ENCODE data around the gene GPR42. TPM values are rescaled to one million over a fixed set of nuclear protein-coding genes. Genes with fewer than 3 reads are reported as not detected.

The GPR42 gene
- not detected in 2 replicates for total RNA-seq (2014; rRNA removed; shearing (Covaris generic); ENCODE audit: low replicate concordance)

DNA sequence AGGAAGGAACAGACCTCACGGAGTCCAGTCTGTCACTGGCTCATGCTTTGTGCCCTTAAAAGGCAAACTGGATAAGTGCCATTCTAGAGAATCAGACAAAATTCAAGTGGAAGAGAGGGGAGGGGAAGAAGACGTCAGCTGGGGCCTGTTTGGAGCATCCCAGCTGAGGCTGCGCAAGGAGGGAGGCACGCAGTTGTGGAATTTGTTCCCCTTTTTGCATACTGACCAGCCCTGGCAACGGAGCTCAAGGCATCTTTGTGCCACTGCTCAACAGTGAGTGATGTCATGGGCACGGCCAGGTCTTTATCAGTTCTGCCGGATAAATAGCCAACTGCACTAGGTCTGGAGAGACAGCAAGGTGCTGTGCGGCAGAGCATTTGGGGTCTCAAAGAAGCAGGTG is at the start of gene GPR42:
GPR42 (plus strand) TSS at position 347 of the 400 bp plus-strand sequence. CDS start 292 bp downstream, outside the sequence.
- H3K4me3 ChIP-seq: no peak within 1 kb of the TSS
- no peaks in the 10 kb centered on the region for H3K36me3 ChIP-seq
- no peaks in the 10 kb centered on the region for H3K9me3 ChIP-seq
- peaks cover 23% of the 10 kb centered on the region for H3K27me3 ChIP-seq
- DNase-seq: no peak

GRCh38 chr19:35321291-35321690 is 49.6 kb upstream of the GPR42 start:
- Histone ChIP-seq H3K4me3 (no peak overlapping the region), H3K27me3 (peaks cover 6% of the 10 kb centered on the region; the same call in 1 of the 2 replicates), H3K36me3 (no peaks in the 10 kb centered on the region), H3K9me3 (no peaks in the 10 kb centered on the region)
- no peak for DNase-seq

- no peaks in the 10 kb centered on the region for H3K36me3 ChIP-seq
- H3K4me3 ChIP-seq: no peak overlapping the region
- no peaks in the 10 kb centered on the region for H3K9me3 ChIP-seq
- H3K27me3 ChIP-seq: peaks cover 10% of the 10 kb centered on the region
- no peak for DNase-seq
Observed at GRCh38 chr19:35322014-35322413, 48.9 kb upstream of the GPR42 start.

GRCh38 chr19:35327642-35328041 is 43.2 kb upstream of the GPR42 start:
- Histone ChIP-seq H3K9me3 (no peaks in the 10 kb centered on the region), H3K36me3 (no peaks in the 10 kb centered on the region), H3K4me3 (no peak overlapping the region), H3K27me3 (peaks cover 7% of the 10 kb centered on the region)
- DNase-seq: no peak

GRCh38 chr19:35328851-35329285 is 42.0 kb upstream of the GPR42 start, which contains the start of gene CD22:
Gene CD22 (plus strand): TSS chr19:35329187. CDS start chr19:35332041, 2,854 bp downstream.
- Histone ChIP-seq H3K27me3 (peaks cover 7% of the 10 kb centered on the region), H3K4me3 (no peak within 1 kb of the TSS)

GRCh38 chr19:35329323-35329722 is 41.5 kb upstream of the GPR42 start:
- peaks cover 4% of the 10 kb centered on the region for H3K27me3 ChIP-seq
- no peak for DNase-seq
- no peak overlapping the region for H3K4me3 ChIP-seq
- no peaks in the 10 kb centered on the region for H3K36me3 ChIP-seq
- no peaks in the 10 kb centered on the region for H3K9me3 ChIP-seq

More at GRCh38 chr19:35328851-35329285, 42.0 kb upstream of the GPR42 start, which contains the start of gene CD22:
- no peaks in the 10 kb centered on the region for H3K36me3 ChIP-seq
- H3K9me3 ChIP-seq: no peaks in the 10 kb centered on the region
- DNase-seq: no peak

GRCh38 chr19:35330475-35330874 is 40.4 kb upstream of the GPR42 start:
- Histone ChIP-seq H3K9me3 (no peaks in the 10 kb centered on the region), H3K27me3 (peaks cover 3% of the 10 kb centered on the region), H3K4me3 (no peak overlapping the region), H3K36me3 (no peaks in the 10 kb centered on the region)
- no peak for DNase-seq

GRCh38 chr19:35331551-35332214 is 39.2 kb upstream of the GPR42 start:
- Histone ChIP-seq H3K9me3 (no peaks in the 10 kb centered on the region), H3K36me3 (no peaks in the 10 kb centered on the region), H3K4me3 (no peak overlapping the region), H3K27me3 (no peaks in the 10 kb centered on the region; the same call in none of the 2 replicates)
- DNase-seq: no peak

- H3K27me3 ChIP-seq: no peaks in the 10 kb centered on the region; the same call in 1 of the 2 replicates
- no peaks in the 10 kb centered on the region for H3K9me3 ChIP-seq
- no peak for DNase-seq
- no peaks in the 10 kb centered on the region for H3K36me3 ChIP-seq
- no peak overlapping the region for H3K4me3 ChIP-seq
Observed at GRCh38 chr19:35332817-35333216, 38.1 kb upstream of the GPR42 start.

- no peaks in the 10 kb centered on the region; the same call in 1 of the 2 replicates for H3K27me3 ChIP-seq
- no peak overlapping the region for H3K4me3 ChIP-seq
- H3K36me3 ChIP-seq: no peaks in the 10 kb centered on the region
- no peaks in the 10 kb centered on the region for H3K9me3 ChIP-seq
- DNase-seq: no peak
Observed at GRCh38 chr19:35334144-35334753, 36.6 kb upstream of the GPR42 start.

GRCh38 chr19:35336166-35336955 is 34.5 kb upstream of the GPR42 start:
- no peak for DNase-seq
- Histone ChIP-seq H3K4me3 (no peak overlapping the region), H3K9me3 (no peaks in the 10 kb centered on the region), H3K27me3 (no peaks in the 10 kb centered on the region), H3K36me3 (no peaks in the 10 kb centered on the region)

GRCh38 chr19:35337097-35337983 is 33.5 kb upstream of the GPR42 start:
- Histone ChIP-seq H3K9me3 (no peaks in the 10 kb centered on the region), H3K36me3 (no peaks in the 10 kb centered on the region), H3K4me3 (no peak overlapping the region), H3K27me3 (no peaks in the 10 kb centered on the region)
- DNase-seq: no peak

GRCh38 chr19:35337984-35338296 is 32.9 kb upstream of the GPR42 start:
- Histone ChIP-seq H3K36me3 (no peaks in the 10 kb centered on the region), H3K27me3 (no peaks in the 10 kb centered on the region), H3K9me3 (no peaks in the 10 kb centered on the region), H3K4me3 (no peak overlapping the region)
- no peak for DNase-seq

DNA sequence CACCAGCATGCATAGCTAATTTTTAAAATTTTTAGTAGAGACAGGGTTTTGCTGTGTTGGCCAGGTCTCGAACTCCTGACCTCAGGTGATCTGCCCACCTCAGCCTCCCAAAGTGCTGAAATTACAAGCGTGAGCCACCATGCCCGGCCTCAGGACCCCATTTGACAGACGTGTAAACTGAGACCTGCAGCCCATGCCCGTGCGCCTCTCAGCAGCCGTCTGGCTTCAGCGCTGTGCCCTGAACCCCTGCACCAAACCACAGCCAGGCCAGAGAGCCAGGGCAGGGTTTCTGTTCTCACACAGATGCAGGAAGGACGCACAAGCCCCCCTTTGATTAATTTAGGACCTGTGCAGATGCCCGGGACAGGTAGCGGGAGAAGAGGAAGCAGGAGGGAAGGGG is 30.4 kb upstream of the GPR42 start:
- Histone ChIP-seq H3K9me3 (no peaks in the 10 kb centered on the region), H3K4me3 (no peak overlapping the region), H3K27me3 (peaks cover 3% of the 10 kb centered on the region; the same call in 1 of the 2 replicates), H3K36me3 (no peaks in the 10 kb centered on the region)
- no peak for DNase-seq

DNA sequence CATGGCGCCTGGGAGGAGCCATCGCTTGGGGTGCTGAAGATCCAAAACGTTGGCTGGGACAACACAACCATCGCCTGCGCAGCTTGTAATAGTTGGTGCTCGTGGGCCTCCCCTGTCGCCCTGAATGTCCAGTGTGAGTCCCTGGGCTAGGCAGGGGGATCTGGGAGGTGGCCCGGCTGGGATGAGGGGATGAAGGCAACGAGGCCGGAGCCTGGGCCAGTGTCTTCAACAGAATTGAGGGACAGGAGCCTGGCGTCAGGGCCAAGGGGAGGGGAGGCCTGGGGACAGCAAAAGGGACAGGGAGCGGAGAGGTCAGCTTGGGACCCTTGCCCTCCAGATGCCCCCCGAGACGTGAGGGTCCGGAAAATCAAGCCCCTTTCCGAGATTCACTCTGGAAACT is 29.9 kb upstream of the GPR42 start:
- Histone ChIP-seq H3K4me3 (no peak overlapping the region), H3K9me3 (no peaks in the 10 kb centered on the region), H3K27me3 (peaks cover 8% of the 10 kb centered on the region; the same call in 1 of the 2 replicates), H3K36me3 (no peaks in the 10 kb centered on the region)
- DNase-seq: no peak

GRCh38 chr19:35341565-35342225 is 29.2 kb upstream of the GPR42 start:
- no peak for DNase-seq
- Histone ChIP-seq H3K9me3 (no peaks in the 10 kb centered on the region), H3K36me3 (no peaks in the 10 kb centered on the region), H3K27me3 (peaks cover 13% of the 10 kb centered on the region; the same call in 1 of the 2 replicates), H3K4me3 (no peak overlapping the region)
